ENCODE data around the gene KIAA0753. TPM values are rescaled to one million over a fixed set of nuclear protein-coding genes. Genes with fewer than 3 reads are reported as not detected.

KIAA0753 gene
- total RNA-seq, 1 experiment from 2014 or later, result 18.3 TPM

DNA sequence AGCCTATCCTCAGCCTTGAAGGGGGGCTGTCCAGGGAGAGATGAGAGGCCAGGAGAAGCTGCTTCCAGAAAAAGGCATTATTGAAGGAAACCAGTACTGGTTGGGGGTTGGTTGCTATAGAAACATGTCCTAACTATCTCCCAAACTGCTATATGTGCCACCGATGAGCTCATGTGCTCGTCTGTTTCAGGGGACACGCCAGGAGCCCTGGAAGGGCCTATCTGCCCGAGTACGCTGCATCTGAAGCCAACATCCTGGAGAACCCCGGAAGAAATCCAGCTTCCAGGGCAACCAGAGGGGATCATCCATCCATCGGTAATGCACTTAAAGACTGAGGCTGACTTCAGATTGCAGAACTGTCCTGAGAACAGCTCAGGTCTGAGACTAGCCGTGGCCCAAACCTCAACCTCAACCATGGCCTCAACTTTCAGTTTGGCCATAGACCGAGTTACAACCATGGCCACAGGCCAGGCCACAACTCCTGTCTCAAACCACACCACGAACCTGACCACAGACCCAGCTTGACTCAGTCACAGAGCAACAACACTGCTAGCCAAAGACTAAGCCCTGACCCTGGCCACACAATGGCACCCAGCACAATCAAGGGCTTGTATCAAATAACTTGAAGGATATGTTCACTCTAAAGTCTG, 94.3 kb downstream of the KIAA0753 start (continued):
- no peak for TF ChIP-seq SRF (IDR thresholded peaks at IDR 0.05; ENCODE audit: low read depth)

DNA sequence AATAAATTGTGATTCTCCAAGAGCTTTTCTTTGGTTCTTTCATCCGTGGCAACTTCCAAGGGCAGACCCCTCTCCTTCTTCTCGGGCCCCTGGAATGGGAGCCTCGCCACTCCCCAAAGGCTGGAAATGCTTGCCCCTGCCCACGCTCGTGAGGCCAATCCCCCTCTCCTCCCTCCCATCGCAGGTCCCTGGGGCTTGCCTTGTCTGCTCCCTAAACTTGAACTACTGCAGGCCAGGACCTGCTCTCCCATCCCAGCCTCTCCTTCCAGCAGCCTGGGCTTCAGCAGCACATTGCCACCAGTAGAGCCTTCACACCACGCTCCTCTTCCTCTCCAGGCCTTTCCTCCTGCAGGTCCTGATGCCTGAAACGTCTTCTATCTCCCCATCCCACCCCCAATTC, 95.2 kb downstream of the KIAA0753 start:
- Histone ChIP-seq H3K9ac (ENCODE audit: low read length) (no peak overlapping the region), H3K4me2 (ENCODE audit: low read length) (no peak overlapping the region), H3K36me3 (ENCODE audit: control insufficient read depth in 1 of 2, insufficient read depth in 2 of 2, low read length in 2 of 2) (no peaks in the 10 kb centered on the region), H3K27me3 (ENCODE audit: insufficient read depth, low read length) (no peaks in the 10 kb centered on the region), H3K4me1 (ENCODE audit: control insufficient read depth in 1 of 2, insufficient read depth in 2 of 2, low read length in 2 of 2) (peaks cover 0 to 7% of the 10 kb centered on the region in 2 experiments; a peak in 1 of 4 replicates), H3K27ac (ENCODE audit: low read depth, low read length) (no peak overlapping the region), H3K9me2 (ENCODE audit: insufficient read depth) (no peaks in the 10 kb centered on the region), H2AFZ (ENCODE audit: low read depth, low read length, poor library complexity, severe bottlenecking) (no peak overlapping the region), H4K20me1 (ENCODE audit: insufficient read depth) (no peaks in the 10 kb centered on the region), H3K4me3 (replicated peaks in 1 of 2; ENCODE audit: low read depth in 1 of 2, low read length in 2 of 2) (no peak overlapping the region), H3K9me3 (ENCODE audit: control insufficient read depth in 1 of 2, insufficient read depth in 1 of 2, low read depth in 1 of 2, low read length in 2 of 2) (no peaks in the 10 kb centered on the region), H3K79me2 (ENCODE audit: insufficient read depth, low read length) (no peaks in the 10 kb centered on the region)
- no TSS peak for BruUV-seq (replicated peaks)
- CTCF ChIA-PET, result no interaction called here
- intact Hi-C loops (cut with micrococcal nuclease), result no loop called here
- no peak for ATAC-seq
- POLR2A ChIA-PET, result no interaction called here
- no peak for DNase-seq (ENCODE audit: low read depth, low spot score)
- RAD21 ChIA-PET (ENCODE audit: low non-redundant PET in 1 of 2, low total read pairs in 2 of 2, uncharacterized antibody in 2 of 2, unreplicated experiment in 2 of 2), result interaction anchor here in 1 of 2 experiments (0.6 kb wide), 1 partner anchor 18 kb away, joined by 3 read pairs; no protein-coding TSS in a partner anchor
- TF ChIP-seq ZNF274 (IDR thresholded peaks at IDR 0.05; ENCODE audit: low read depth, low read length), result no peak
- TF ChIP-seq CEBPB (IDR thresholded peaks at IDR 0.05; ENCODE audit: low read depth), result no peak
- TF ChIP-seq SRF (IDR thresholded peaks at IDR 0.05; ENCODE audit: low read depth), result no peak
- TF ChIP-seq, protein P1, sequence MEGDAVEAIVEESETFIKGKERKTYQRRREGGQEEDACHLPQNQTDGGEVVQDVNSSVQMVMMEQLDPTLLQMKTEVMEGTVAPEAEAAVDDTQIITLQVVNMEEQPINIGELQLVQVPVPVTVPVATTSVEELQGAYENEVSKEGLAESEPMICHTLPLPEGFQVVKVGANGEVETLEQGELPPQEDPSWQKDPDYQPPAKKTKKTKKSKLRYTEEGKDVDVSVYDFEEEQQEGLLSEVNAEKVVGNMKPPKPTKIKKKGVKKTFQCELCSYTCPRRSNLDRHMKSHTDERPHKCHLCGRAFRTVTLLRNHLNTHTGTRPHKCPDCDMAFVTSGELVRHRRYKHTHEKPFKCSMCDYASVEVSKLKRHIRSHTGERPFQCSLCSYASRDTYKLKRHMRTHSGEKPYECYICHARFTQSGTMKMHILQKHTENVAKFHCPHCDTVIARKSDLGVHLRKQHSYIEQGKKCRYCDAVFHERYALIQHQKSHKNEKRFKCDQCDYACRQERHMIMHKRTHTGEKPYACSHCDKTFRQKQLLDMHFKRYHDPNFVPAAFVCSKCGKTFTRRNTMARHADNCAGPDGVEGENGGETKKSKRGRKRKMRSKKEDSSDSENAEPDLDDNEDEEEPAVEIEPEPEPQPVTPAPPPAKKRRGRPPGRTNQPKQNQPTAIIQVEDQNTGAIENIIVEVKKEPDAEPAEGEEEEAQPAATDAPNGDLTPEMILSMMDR (IDR thresholded peaks at IDR 0.05 in 2 of 3, conservative IDR thresholded peaks at IDR 0.05 in 1 of 3; ENCODE audit: borderline replicate concordance in 1 of 3, insufficient read depth in 1 of 3, low read depth in 2 of 3, low read length in 2 of 3), result no peak

DNA sequence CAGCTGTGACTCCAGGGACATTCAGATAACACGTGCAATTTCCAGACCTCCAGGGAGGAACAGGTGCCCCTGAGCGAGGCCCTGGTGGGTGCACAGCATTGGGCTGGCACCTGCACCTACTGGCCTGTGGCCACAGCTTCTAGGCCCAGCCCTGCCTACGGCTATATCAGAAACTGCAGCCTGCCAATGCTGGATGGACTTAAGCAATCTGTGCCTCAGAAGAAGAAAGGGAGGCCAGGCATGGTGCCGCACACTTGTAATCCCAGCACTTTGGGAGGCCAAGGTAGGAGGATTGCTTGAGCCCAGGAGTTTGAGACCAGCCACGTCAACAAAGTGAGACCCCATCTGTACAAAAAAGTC, 96.5 kb downstream of the KIAA0753 start:
- CTCF ChIA-PET, result no interaction called here
- Histone ChIP-seq H3K27me3 (ENCODE audit: insufficient read depth, low read length) (no peaks in the 10 kb centered on the region), H3K27ac (ENCODE audit: low read depth, low read length) (no peak overlapping the region), H3K4me1 (ENCODE audit: control insufficient read depth in 1 of 2, insufficient read depth in 2 of 2, low read length in 2 of 2) (peaks cover 0 to 2% of the 10 kb centered on the region in 2 experiments; a peak in 1 of 4 replicates), H3K79me2 (ENCODE audit: insufficient read depth, low read length) (no peaks in the 10 kb centered on the region), H2AFZ (ENCODE audit: low read depth, low read length, poor library complexity, severe bottlenecking) (no peak overlapping the region), H4K20me1 (ENCODE audit: insufficient read depth) (no peaks in the 10 kb centered on the region), H3K36me3 (ENCODE audit: control insufficient read depth in 1 of 2, insufficient read depth in 2 of 2, low read length in 2 of 2) (no peaks in the 10 kb centered on the region), H3K9ac (ENCODE audit: low read length) (no peak overlapping the region), H3K4me2 (ENCODE audit: low read length) (no peak overlapping the region), H3K4me3 (replicated peaks in 1 of 2; ENCODE audit: low read depth in 1 of 2, low read length in 2 of 2) (no peak overlapping the region), H3K9me3 (ENCODE audit: control insufficient read depth in 1 of 2, insufficient read depth in 1 of 2, low read depth in 1 of 2, low read length in 2 of 2) (no peaks in the 10 kb centered on the region), H3K9me2 (ENCODE audit: insufficient read depth) (no peaks in the 10 kb centered on the region)
- ATAC-seq (no peak), DNase-seq (ENCODE audit: low read depth, low spot score) (no peak)
- BruUV-seq (replicated peaks), result no TSS peak
- POLR2A ChIA-PET, result no interaction called here
- intact Hi-C loops (cut with micrococcal nuclease), result no loop called here
- RAD21 ChIA-PET (ENCODE audit: low non-redundant PET in 1 of 2, low total read pairs in 2 of 2, uncharacterized antibody in 2 of 2, unreplicated experiment in 2 of 2), result no interaction called here
- no peak for TF ChIP-seq EGR1 (IDR thresholded peaks at IDR 0.05; ENCODE audit: low read depth)
- no peak for TF ChIP-seq FOSL1 (IDR thresholded peaks at IDR 0.05; ENCODE audit: low read depth)
- TF ChIP-seq EZH2 (IDR thresholded peaks at IDR 0.05), result no peak
- TF ChIP-seq, protein P2, sequence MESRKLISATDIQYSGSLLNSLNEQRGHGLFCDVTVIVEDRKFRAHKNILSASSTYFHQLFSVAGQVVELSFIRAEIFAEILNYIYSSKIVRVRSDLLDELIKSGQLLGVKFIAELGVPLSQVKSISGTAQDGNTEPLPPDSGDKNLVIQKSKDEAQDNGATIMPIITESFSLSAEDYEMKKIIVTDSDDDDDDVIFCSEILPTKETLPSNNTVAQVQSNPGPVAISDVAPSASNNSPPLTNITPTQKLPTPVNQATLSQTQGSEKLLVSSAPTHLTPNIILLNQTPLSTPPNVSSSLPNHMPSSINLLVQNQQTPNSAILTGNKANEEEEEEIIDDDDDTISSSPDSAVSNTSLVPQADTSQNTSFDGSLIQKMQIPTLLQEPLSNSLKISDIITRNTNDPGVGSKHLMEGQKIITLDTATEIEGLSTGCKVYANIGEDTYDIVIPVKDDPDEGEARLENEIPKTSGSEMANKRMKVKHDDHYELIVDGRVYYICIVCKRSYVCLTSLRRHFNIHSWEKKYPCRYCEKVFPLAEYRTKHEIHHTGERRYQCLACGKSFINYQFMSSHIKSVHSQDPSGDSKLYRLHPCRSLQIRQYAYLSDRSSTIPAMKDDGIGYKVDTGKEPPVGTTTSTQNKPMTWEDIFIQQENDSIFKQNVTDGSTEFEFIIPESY (IDR thresholded peaks at IDR 0.05; ENCODE audit: extremely low read depth, insufficient replicate concordance, low read length), result no peak
- TF ChIP-seq ZNF274 (IDR thresholded peaks at IDR 0.05; ENCODE audit: low read depth, low read length), result no peak
- TF ChIP-seq YY1 (IDR thresholded peaks at IDR 0.05; ENCODE audit: extremely low read depth, insufficient replicate concordance, low read depth, low read length), result no peak
- TF ChIP-seq ELF1 (IDR thresholded peaks at IDR 0.05; ENCODE audit: borderline replicate concordance, low read depth), result no peak
- TF ChIP-seq SIN3A (IDR thresholded peaks at IDR 0.05; ENCODE audit: low read depth), result no peak
